Peyer's patch (tissue), 4 donors: ENCODE measurements around the gene ABR.
"Not testable (repeated sequence)": the region's sequence is repeated elsewhere in the genome, so short reads cannot be mapped to it uniquely, and the experiment has no call there.

Experiments
- CTCF ChIP-seq, 6 experiments: fragments of 450-650 bp in 4 of 6; fragments of 200-600 bp in 2 of 6; sonication (generic) in 1 of 6; IDR thresholded peaks; one replicate each; pipeline ENCODE4 v1.5.1; 2017 to 2019; ENCODE audit warnings: antibody characterized with exemption in 6 of 6, mild to moderate bottlenecking in 3 of 6, moderate library complexity in 1 of 6
- POLR2A ChIP-seq, 2 donors: fragments of 450-650 bp; IDR thresholded peaks; one replicate each; pipeline ENCODE4 v1.5.1; 2017; ENCODE audit warnings: antibody characterized with exemption in 2 of 2, mild to moderate bottlenecking in 2 of 2, moderate library complexity in 2 of 2

GRCh38 chr17:1065416-1065815 is 114.4 kb downstream of the ABR start:
- TF ChIP-seq POLR2A, CTCF (IDR thresholded peaks at IDR 0.05): not testable (repeated sequence)
